ENCODE results near the gene DNAH7.

The DNAH7 gene

DNA sequence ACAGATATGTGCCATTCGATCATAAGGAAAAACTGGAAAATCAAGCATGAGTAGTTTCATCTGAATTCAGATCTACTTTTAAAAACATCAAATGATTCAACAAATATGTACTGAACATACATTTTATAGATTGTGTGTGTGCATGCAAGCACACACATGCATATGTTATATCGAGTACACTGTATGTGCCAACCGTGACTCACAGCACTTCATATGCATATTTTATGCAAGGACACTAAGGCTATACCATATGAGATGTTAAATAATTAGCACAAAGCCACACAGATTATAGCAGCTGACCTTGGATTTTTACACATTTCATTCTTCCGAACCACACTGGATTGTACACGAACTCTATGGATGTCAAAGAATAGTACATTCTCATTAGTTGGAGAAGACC is 161.2 kb downstream of the DNAH7 start:
- no peaks in the 10 kb centered on the region for H3K36me3 Mint-ChIP-seq
- DNase-seq (ENCODE audit: low spot score in 2 of 2) (no peak), ATAC-seq (ENCODE audit: low read depth) (no peak)

GRCh38 chr2:195903956-195904355 is 164.7 kb downstream of the DNAH7 start:
- H3K4me1 Mint-ChIP-seq, result no peaks in the 10 kb centered on the region
- no peaks in the 10 kb centered on the region for H3K36me3 Mint-ChIP-seq
- no peak overlapping the region for H3K27ac Mint-ChIP-seq
- ATAC-seq (ENCODE audit: low read depth), result no peak
- H3K4me3 Mint-ChIP-seq, result no peak overlapping the region
- H3K27me3 Mint-ChIP-seq, result peaks cover 2% of the 10 kb centered on the region
- no peak for DNase-seq (ENCODE audit: low spot score in 2 of 2)
- H3K9me3 Mint-ChIP-seq, result peaks cover 2% of the 10 kb centered on the region

More for the DNA sequence above, 161.2 kb downstream of the DNAH7 start:
- Mint-ChIP-seq H3K27ac (no peak overlapping the region), H3K4me3 (no peak overlapping the region), H3K4me1 (no peaks in the 10 kb centered on the region), H3K9me3 (peaks cover 2% of the 10 kb centered on the region), H3K27me3 (peaks cover 2% of the 10 kb centered on the region)

DNA sequence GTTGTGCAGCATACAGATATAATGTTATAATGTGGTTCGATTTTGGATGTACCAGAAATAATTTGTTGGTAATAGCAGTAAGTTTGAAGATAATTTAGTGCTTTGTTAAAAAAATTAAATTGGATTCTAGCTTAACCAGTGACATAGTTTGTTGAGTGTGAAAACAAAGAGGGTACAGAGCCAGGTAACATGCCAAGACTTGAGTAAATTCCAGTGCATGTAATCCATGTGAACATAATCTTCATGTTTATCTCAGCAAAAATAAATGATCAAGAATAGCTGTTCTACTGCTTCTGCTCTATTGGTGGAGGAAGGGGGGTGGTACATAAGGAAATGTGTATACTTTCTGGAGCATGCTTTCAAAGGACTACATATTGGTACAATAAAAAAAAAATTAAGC is 165.8 kb downstream of the DNAH7 start:
- Mint-ChIP-seq H3K4me1 (no peaks in the 10 kb centered on the region), H3K36me3 (no peaks in the 10 kb centered on the region), H3K27me3 (peaks cover 2% of the 10 kb centered on the region), H3K4me3 (no peak overlapping the region), H3K27ac (no peak overlapping the region), H3K9me3 (no peaks in the 10 kb centered on the region)
- DNase-seq (ENCODE audit: low spot score in 2 of 2) (no peak), ATAC-seq (ENCODE audit: low read depth) (no peak)

DNA sequence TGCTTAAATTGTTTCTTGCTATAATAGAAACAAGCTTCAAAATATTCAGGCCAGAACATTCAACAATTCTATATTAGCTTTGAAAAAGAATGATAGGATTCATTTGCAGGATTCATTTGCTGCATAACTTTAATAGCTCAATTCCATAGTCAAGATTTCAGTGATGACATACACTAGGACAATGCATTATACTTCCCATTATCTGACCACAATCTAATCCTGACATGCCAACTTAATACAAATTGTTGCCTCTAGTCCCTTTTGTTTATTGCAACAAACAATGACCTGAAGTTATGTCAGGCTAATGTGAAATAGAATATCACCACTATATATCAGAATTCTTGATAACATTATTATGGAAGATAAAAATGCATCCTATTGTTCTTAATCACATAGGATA is 169.4 kb downstream of the DNAH7 start:
- Mint-ChIP-seq H3K27me3 (peaks cover 2% of the 10 kb centered on the region), H3K4me3 (no peak overlapping the region), H3K4me1 (no peaks in the 10 kb centered on the region), H3K9me3 (peaks cover 1% of the 10 kb centered on the region), H3K27ac (no peak overlapping the region), H3K36me3 (no peaks in the 10 kb centered on the region)
- ATAC-seq (ENCODE audit: low read depth) (no peak), DNase-seq (ENCODE audit: low spot score in 2 of 2) (no peak)

- H3K4me3 Mint-ChIP-seq, result no peak overlapping the region
- ATAC-seq (ENCODE audit: low read depth) (no peak), DNase-seq (ENCODE audit: low spot score in 2 of 2) (no peak)
- peaks cover 2% of the 10 kb centered on the region for H3K27me3 Mint-ChIP-seq
- H3K27ac Mint-ChIP-seq, result no peak overlapping the region
- H3K4me1 Mint-ChIP-seq, result no peaks in the 10 kb centered on the region
- H3K36me3 Mint-ChIP-seq, result no peaks in the 10 kb centered on the region
- peaks cover 1% of the 10 kb centered on the region for H3K9me3 Mint-ChIP-seq
Observed at GRCh38 chr2:195898505-195899191, 170.0 kb downstream of the DNAH7 start.

GRCh38 chr2:195891081-195891480 is 177.6 kb downstream of the DNAH7 start:
- Mint-ChIP-seq H3K36me3 (no peaks in the 10 kb centered on the region), H3K27ac (no peak overlapping the region), H3K4me1 (no peaks in the 10 kb centered on the region), H3K4me3 (no peak overlapping the region), H3K27me3 (peaks cover 1% of the 10 kb centered on the region), H3K9me3 (no peaks in the 10 kb centered on the region)
- no peak for ATAC-seq (ENCODE audit: low read depth)
- no peak for DNase-seq (ENCODE audit: low spot score in 2 of 2)

- DNase-seq (ENCODE audit: low spot score in 2 of 2), result no peak
- H3K36me3 Mint-ChIP-seq, result no peaks in the 10 kb centered on the region
- ATAC-seq (ENCODE audit: low read depth), result no peak
- H3K4me1 Mint-ChIP-seq, result no peaks in the 10 kb centered on the region
- no peaks in the 10 kb centered on the region for H3K9me3 Mint-ChIP-seq
- H3K27me3 Mint-ChIP-seq, result peaks cover 5% of the 10 kb centered on the region
- H3K4me3 Mint-ChIP-seq, result no peak overlapping the region
- H3K27ac Mint-ChIP-seq, result no peak overlapping the region
Observed at GRCh38 chr2:195879153-195879552, 189.5 kb downstream of the DNAH7 start.

DNA sequence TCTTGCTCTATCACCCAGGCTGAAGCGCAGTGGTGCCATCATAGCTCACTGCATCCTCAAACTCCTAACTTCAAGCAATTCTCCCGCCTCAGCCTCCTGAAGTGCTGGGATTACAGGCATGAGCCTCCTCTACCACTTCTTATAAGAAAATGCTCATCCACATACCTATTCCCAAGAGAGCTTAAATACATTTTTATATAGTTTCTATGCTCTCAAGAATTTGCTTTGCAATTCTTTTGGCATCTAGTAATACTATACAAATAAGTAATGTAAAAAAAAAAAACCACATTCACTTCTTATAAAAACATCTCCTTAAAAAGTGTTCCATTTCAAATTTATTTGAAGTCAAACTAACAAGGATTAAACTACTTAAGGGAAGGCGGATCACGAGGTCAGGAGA is 197.3 kb downstream of the DNAH7 start:
- DNase-seq (ENCODE audit: low spot score in 2 of 2) (no peak), ATAC-seq (ENCODE audit: low read depth) (no peak)
- Mint-ChIP-seq H3K4me3 (no peak overlapping the region), H3K27me3 (peaks cover 10% of the 10 kb centered on the region), H3K9me3 (no peaks in the 10 kb centered on the region), H3K4me1 (no peaks in the 10 kb centered on the region), H3K36me3 (no peaks in the 10 kb centered on the region), H3K27ac (no peak overlapping the region)

DNA sequence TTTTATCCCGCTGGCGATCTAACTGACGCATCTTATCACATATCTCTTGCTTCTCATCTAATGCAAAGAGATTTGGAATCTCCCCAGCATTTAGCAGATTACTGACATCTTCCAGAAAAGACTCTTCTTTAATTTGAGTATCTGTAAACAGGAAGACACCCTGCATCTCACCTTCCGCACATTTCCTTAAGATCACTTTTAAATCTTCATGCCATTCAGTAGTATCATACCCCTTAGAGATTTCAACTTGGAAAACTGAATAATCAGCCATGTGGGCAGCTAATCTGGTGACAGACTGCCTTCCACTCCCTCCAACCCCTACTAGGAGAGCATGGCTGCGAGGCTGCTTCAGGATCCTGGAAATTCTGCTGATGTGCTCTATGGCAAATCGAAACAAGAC is 204.3 kb downstream of the DNAH7 start:
- H3K27ac Mint-ChIP-seq, result no peak overlapping the region
- H3K27me3 Mint-ChIP-seq, result peaks cover 7% of the 10 kb centered on the region
- ATAC-seq (ENCODE audit: low read depth), result no peak
- no peak for DNase-seq (ENCODE audit: low spot score in 2 of 2)
- no peak overlapping the region for H3K4me3 Mint-ChIP-seq
- H3K4me1 Mint-ChIP-seq, result peaks cover 4% of the 10 kb centered on the region
- no peaks in the 10 kb centered on the region for H3K36me3 Mint-ChIP-seq
- no peaks in the 10 kb centered on the region for H3K9me3 Mint-ChIP-seq

DNA sequence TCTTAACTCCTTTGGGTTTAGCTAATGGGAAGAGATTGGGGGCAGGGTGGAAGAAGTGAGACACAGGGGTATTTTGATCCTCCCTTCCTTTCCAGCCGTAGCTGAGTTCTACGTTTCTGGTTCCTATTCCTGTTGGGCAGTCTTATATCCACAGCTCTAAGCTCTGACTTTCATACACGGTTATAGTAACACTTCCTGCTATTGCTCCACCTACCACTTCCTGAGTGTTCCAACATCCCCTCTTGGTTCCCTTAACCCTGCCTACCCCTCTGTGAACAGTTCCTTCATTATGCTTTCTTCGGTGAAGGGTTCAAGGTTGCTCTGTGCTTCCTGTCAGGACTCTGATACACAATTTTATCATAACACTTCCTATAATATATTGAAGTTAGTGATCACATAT is 205.1 kb downstream of the DNAH7 start:
- no peak for ATAC-seq (ENCODE audit: low read depth)
- Mint-ChIP-seq H3K27ac (no peak overlapping the region), H3K9me3 (no peaks in the 10 kb centered on the region), H3K36me3 (no peaks in the 10 kb centered on the region), H3K4me1 (peaks cover 4% of the 10 kb centered on the region), H3K4me3 (no peak overlapping the region), H3K27me3 (peaks cover 8% of the 10 kb centered on the region)
- no peak for DNase-seq (ENCODE audit: low spot score in 2 of 2)

DNA sequence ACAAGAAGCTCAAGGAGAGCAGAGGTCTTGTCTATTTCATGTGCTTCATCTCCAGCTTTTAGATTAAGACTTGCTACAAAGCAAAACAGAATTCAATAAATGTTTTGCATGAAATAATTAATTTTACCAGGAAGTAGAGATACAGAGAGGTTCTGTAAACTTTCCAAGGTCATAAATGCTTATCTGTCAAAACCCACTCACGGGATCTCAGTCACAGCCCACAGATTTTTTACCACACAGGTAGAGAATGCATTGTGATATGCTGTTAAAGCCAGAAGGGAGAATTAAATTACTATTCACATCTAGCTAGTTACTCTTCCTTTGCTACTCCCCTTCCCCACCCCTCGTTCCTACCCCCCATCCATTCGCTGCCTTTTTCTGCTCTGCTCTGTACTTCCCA is 205.5 kb downstream of the DNAH7 start:
- no peak for DNase-seq (ENCODE audit: low spot score in 2 of 2)
- Mint-ChIP-seq H3K27me3 (peaks cover 9% of the 10 kb centered on the region), H3K36me3 (no peaks in the 10 kb centered on the region), H3K27ac (no peak overlapping the region), H3K4me1 (peaks cover 4% of the 10 kb centered on the region), H3K9me3 (no peaks in the 10 kb centered on the region), H3K4me3 (no peak overlapping the region)
- no peak for ATAC-seq (ENCODE audit: low read depth)

DNA sequence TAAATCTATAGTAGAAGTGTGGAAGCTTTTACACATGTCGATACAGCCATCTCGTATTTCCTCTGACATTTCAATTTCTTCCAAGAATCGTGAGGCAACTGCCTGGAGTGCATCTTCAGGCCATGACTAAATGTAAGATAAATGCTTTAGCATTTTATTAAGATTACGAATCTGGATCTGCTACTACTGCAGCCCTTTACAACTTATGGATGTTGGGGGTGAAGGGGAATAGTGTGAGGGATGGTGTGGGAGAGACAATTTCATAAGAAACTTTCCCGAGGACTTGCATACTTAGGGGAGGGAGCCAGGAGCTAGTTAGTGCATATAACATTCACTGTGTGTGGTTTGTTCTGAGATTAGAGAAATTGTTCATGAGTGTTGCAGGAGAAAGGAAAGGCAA is 206.8 kb downstream of the DNAH7 start:
- DNase-seq (ENCODE audit: low spot score in 2 of 2) (no peak), ATAC-seq (ENCODE audit: low read depth) (no peak)
- no peaks in the 10 kb centered on the region for H3K9me3 Mint-ChIP-seq
- H3K4me3 Mint-ChIP-seq, result no peak overlapping the region
- H3K4me1 Mint-ChIP-seq, result peaks cover 4% of the 10 kb centered on the region
- H3K27me3 Mint-ChIP-seq, result peaks cover 7% of the 10 kb centered on the region
- no peaks in the 10 kb centered on the region for H3K36me3 Mint-ChIP-seq
- H3K27ac Mint-ChIP-seq, result no peak overlapping the region

DNA sequence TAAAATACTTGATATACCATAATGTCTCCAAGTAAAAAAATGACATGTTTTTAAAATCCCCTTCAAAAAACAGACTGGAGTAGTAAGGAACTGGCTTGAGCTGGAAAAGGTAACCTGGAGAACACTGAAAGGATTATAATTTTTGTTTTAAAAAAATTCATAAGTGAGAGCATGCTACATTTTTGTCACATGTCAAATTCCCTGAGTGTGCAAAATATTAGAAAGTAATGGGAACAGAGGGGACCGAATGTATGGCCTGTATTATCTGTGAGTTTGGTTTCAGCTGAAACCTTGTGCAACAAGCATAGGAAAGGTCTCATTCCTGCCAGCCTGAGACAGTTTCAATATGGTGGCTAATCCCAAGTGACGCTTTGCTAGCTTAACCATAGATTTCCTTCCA is 209.1 kb downstream of the DNAH7 start:
- H3K4me3 Mint-ChIP-seq, result no peak overlapping the region

DNA sequence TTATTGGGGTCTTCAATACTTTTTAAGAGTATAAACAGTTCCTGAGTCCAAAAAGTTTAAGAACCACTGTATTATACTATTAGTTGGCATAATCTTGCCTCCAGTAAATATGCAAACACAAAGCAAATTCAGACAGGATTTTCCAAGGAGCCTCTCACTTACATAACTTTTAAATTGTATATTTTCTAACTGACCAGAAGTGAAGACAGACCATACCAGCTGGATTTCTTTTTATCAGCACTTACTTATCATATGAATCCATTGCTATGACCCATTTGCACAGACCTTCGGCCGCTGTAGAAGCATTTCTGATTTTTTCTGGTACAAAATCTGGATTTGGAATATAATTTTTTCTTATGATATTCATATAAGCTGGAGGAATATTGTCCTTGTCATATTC is 211.5 kb downstream of the DNAH7 start:
- H3K4me3 Mint-ChIP-seq, result no peak overlapping the region
- no peak overlapping the region for H3K27ac Mint-ChIP-seq
- H3K9me3 Mint-ChIP-seq, result no peaks in the 10 kb centered on the region
- H3K27me3 Mint-ChIP-seq, result peaks cover 3% of the 10 kb centered on the region
- H3K36me3 Mint-ChIP-seq, result no peaks in the 10 kb centered on the region
- ATAC-seq (ENCODE audit: low read depth), result no peak
- no peak for DNase-seq (ENCODE audit: low spot score in 2 of 2)
- H3K4me1 Mint-ChIP-seq, result no peaks in the 10 kb centered on the region

More for the DNA sequence above, 209.1 kb downstream of the DNAH7 start:
- Mint-ChIP-seq H3K9me3 (no peaks in the 10 kb centered on the region), H3K27ac (no peak overlapping the region), H3K27me3 (peaks cover 6% of the 10 kb centered on the region), H3K36me3 (no peaks in the 10 kb centered on the region), H3K4me1 (peaks cover 4% of the 10 kb centered on the region)
- no peak for ATAC-seq (ENCODE audit: low read depth)
- no peak for DNase-seq (ENCODE audit: low spot score in 2 of 2)

DNA sequence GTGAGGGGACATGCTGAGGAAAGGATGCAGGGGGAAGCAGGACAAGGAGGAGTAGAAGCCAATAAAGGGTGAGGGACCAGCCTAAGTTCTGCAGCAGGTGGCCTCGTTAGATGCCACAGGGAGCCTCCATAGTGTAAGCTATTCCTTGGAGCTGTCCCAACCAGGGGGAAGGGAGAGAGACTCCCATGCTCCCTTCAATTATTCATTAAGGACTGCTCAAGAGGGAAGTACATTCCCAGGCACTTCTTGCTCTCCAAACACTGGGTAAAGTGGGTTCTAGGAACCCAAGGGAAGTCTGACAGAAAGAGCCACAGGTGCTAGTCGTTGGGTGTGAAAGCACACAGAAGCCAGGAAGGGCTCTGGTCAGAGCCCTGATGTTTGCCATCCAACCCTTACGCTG is 217.9 kb downstream of the DNAH7 start:
- H3K4me1 Mint-ChIP-seq, result no peaks in the 10 kb centered on the region

More for the DNA sequence above, 217.9 kb downstream of the DNAH7 start:
- no peaks in the 10 kb centered on the region for H3K36me3 Mint-ChIP-seq
- DNase-seq (ENCODE audit: low spot score in 2 of 2), result no peak
- no peak overlapping the region for H3K4me3 Mint-ChIP-seq
- peaks cover 4% of the 10 kb centered on the region for H3K27me3 Mint-ChIP-seq
- no peaks in the 10 kb centered on the region for H3K9me3 Mint-ChIP-seq
- no peak overlapping the region for H3K27ac Mint-ChIP-seq
- ATAC-seq (ENCODE audit: low read depth), result no peak
